Activated naive CD8-positive, alpha-beta T cell treated with anti-CD3 and anti-CD28 coated beads, Interleukin-2, amount 10 ng/mL, durations not matched to agents 7 days and 5 days (primary cell): Measurements from ENCODE around the gene RANBP9. TPM values are rescaled to one million over a fixed set of nuclear protein-coding genes. Genes with fewer than 3 reads are reported as not detected.

ENCODE experiments used
- ATAC-seq: fragments of 150-1000 bp; cut with Tn5 transposase; one replicate; pipeline ENCODE4 v1.10.0; 2021; ENCODE audit warnings: low read depth, moderate library complexity
- POLR2A ChIA-PET: fragments of 350-600 bp; sonication (Branson Sonifier 250); formaldehyde crosslinking; loops from one replicate; lab custom pipeline; 2021; ENCODE audit warnings: antibody characterized with exemption; lab: Charles Lee
- DNase-seq: peaks from one replicate; pipeline ENCODE4 v3.0.0; 2021
- H3K27ac Mint-ChIP-seq: one replicate; pipeline ENCODE4 v1.8.0; 2022; ENCODE audit warnings: mild to moderate bottlenecking, mixed read lengths
- H3K27me3 Mint-ChIP-seq: one replicate; pipeline ENCODE4 v1.8.0; 2022; ENCODE audit warnings: mild to moderate bottlenecking, moderate library complexity, mixed read lengths
- H3K36me3 Mint-ChIP-seq: one replicate; pipeline ENCODE4 v1.8.0; 2021; ENCODE audit warnings: mild to moderate bottlenecking, mixed read lengths
- H3K4me1 Mint-ChIP-seq: one replicate; pipeline ENCODE4 v1.8.0; 2021; ENCODE audit warnings: mixed read lengths
- H3K4me3 Mint-ChIP-seq: one replicate; pipeline ENCODE4 v1.8.0; 2022; ENCODE audit warnings: mild to moderate bottlenecking, moderate library complexity, mixed read lengths
- H3K9me3 Mint-ChIP-seq: one replicate; pipeline ENCODE4 v1.8.0; 2021; ENCODE audit warnings: mixed read lengths
- total RNA-seq, 2 experiments: library from RNA; stranded (reverse); gene quantifications; one replicate each; pipeline ENCODE4 v1.2.3, GENCODE V29; 2021

RANBP9 gene
- total RNA-seq, 2 experiments from 2014 or later: 55.3 to 56.3 TPM

DNA sequence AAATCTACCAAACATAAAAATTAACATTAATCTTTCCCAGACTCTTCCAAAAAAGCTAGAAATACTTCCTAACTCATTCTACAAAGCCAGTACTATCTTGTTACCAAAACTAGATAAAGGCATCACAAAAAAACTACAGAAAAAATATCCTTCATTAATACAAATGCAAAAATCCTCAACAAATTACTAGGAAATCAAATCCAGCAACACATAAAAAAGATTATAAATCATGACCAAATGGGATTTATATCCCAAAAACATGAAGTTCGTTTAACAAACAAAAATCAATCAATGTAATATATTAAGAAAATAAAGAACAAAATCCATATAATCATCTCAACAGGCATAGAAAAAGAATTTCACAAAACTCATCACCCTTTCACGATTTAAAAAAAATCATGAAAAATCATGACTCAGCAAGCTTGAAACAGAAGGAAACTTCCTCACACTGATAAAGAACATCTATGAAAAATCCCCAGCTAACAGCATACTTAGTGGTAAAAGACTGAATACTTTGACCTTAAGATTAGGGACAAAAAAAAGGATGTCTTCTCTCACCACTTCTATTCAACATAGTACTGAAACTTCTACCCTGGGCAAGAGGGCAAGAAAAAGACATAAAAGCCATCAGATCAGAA lies 43.2 kb downstream of the RANBP9 start:
- peak; percentile 33 for ATAC-seq
- DNase-seq: no peak
- peaks cover 4% of the 10 kb centered on the region for H3K9me3 Mint-ChIP-seq
- peaks cover 45% of the 10 kb centered on the region for H3K36me3 Mint-ChIP-seq
- H3K27ac Mint-ChIP-seq: no peak overlapping the region
- H3K4me1 Mint-ChIP-seq: peaks cover 54% of the 10 kb centered on the region
- no peaks in the 10 kb centered on the region for H3K27me3 Mint-ChIP-seq
- POLR2A ChIA-PET: no interaction called here
- peak overlapping the region; percentile 14 for H3K4me3 Mint-ChIP-seq

DNA sequence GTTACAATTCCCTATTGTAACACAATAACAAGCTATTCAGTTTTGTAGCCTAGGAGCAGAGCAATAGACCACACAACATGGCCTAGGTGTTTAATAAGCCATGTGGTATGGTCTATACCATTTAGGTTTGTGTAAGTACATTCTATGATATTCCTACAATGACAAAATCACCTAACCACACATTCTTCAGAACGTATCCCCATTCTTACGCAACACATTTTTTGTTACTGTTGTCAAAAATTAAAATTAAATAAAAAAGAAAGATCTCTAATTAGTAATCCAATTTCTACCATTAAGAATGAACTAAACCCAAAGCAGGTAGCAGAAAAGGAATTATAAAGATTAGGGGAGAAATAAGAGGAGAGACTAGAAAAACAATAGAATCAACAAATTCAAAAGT lies 44.0 kb downstream of the RANBP9 start:
- POLR2A ChIA-PET: no interaction called here
- no peak for DNase-seq
- Mint-ChIP-seq H3K36me3 (peaks cover 43% of the 10 kb centered on the region), H3K27ac (no peak overlapping the region), H3K4me1 (peaks cover 55% of the 10 kb centered on the region), H3K27me3 (no peaks in the 10 kb centered on the region), H3K9me3 (peaks cover 4% of the 10 kb centered on the region), H3K4me3 (no peak overlapping the region)
- ATAC-seq: no peak

DNA sequence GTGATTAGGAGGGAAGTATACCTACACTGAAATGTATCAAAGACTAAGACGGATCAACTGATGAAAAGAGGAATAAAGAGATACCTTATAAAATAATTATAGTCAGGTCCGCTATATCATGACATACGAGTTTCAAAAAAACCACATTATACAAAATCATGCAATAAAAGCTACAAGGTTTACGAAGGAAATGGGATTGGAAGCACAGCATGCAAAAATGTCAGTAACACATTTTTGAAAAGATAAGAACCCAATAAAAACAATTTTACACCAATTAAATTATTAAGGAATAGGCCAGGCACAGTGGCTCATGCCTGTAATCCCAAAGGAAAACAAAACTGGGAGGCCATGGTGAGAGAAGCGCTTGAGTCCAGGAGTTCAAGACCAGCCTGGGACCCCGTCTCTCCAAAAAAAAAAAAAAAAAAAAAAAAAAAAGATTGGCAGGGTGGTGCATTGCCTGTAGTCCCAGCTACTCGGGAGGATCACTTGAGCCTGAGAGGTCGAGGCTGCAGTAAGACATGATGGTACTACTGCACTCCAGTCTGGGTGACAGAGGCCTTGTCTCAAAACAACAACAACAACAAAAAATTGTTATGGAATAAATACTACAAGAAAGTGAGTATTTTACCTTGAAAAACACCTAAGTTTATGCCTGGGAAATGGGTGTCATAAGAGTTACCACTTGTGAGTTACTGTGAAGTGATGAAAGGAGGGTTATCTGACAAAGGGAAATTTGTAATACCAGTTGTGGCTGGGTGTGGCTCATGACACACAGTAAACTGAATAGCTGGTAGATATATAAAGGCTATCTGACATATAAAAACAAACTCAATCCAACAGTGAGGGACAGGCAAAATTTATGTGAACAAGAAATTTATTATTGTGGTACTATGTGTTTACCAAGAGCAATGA lies 45.2 kb downstream of the RANBP9 start:
- POLR2A ChIA-PET: interaction anchor here (0.6 kb wide), 1 partner anchor 218 kb away, joined by 3 read pairs; no protein-coding TSS in a partner anchor
- Mint-ChIP-seq H3K9me3 (peaks cover 4% of the 10 kb centered on the region), H3K4me1 (peaks cover 55% of the 10 kb centered on the region), H3K4me3 (no peak overlapping the region), H3K36me3 (peaks cover 45% of the 10 kb centered on the region), H3K27ac (peak overlapping the region; percentile 37), H3K27me3 (no peaks in the 10 kb centered on the region)
- DNase-seq (no peak), ATAC-seq (peak; percentile 54)

DNA sequence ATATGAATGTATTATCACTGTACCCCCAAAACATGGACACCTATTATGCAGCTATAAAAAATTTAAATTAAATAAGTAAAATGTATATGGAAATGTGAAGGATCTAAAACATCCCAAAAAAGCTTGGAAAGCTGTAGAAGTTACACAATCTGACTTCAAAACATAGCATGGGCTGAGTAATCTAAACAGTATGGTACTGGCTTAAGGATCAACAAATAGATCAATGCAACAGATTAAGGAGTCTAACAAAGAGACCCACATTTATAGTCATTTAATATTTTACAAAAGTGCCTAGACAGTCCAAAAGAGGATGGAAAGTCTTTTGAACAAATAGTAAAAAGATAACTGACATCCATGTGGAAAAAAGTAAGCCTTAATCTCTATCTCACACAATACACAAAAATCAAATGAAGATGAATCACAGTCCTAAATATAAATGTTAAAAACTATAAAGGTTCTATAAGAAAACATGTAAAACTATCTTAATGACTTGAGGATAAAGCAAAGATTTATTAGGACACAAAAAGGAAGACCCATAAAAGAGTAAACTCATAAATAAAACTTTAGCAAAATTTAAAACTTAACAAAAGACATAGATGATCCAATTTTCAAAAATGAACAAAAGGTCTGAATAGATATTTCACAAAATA lies 46.8 kb downstream of the RANBP9 start:
- peaks cover 38% of the 10 kb centered on the region for H3K36me3 Mint-ChIP-seq
- H3K27ac Mint-ChIP-seq: no peak overlapping the region
- DNase-seq: no peak
- H3K4me1 Mint-ChIP-seq: peaks cover 60% of the 10 kb centered on the region
- POLR2A ChIA-PET: no interaction called here
- no peak overlapping the region for H3K4me3 Mint-ChIP-seq
- no peak for ATAC-seq
- H3K27me3 Mint-ChIP-seq: no peaks in the 10 kb centered on the region
- peaks cover 2% of the 10 kb centered on the region for H3K9me3 Mint-ChIP-seq

DNA sequence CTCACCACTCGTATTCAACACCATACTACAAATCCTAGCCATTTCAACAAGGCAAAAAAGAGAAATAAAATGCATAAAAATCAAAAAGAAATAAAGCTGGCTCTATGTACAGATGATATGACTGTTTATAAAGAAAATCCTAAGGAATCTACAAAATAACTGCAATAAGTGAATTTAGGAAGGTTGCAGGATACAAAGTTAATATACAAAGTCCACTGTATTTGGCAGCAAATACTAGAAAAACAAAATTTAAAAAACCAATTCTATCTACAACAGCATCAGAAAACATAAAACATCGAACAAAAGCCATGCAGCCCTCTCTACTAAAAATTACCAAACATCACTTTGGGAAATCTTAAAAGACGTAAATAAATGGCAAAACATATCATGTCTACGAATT lies 47.6 kb downstream of the RANBP9 start:
- Mint-ChIP-seq H3K27me3 (no peaks in the 10 kb centered on the region), H3K4me3 (no peak overlapping the region), H3K36me3 (peaks cover 30% of the 10 kb centered on the region), H3K4me1 (peaks cover 58% of the 10 kb centered on the region), H3K27ac (no peak overlapping the region), H3K9me3 (peaks cover 2% of the 10 kb centered on the region)
- POLR2A ChIA-PET: no interaction called here
- no peak for DNase-seq
- ATAC-seq: no peak

DNA sequence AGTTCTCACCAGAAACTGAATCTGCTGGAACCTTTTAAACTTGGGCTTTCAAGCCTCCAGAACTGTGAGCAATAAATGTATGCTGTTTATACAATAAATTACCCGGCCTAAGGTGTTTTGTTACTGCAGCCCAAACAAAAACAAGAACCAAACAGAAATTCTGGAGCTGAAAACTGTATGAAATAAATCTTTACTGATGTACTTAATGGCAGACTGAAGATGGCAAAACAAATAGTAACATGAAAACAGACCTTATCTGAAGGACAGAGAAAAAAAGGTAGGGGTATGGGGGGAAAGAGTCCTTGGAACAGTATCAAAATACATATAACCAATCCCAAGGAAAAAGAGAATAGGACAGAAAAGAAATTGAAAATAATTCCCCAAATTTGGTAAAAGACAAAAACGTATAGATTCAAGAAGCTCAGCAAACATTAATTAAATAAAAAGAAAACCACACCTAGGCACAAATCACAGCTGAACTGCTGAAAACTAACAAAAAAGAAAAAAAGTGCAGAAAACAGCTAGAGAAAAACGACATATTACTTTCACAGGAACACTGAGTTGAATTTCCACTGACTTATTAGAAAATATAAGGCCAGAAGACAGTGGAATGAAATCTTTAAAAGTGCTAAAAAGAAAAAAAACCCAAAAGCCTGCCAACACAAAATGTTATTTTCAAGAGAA lies 48.8 kb downstream of the RANBP9 start:
- POLR2A ChIA-PET: no interaction called here
- Mint-ChIP-seq H3K27me3 (no peaks in the 10 kb centered on the region), H3K4me1 (peaks cover 47% of the 10 kb centered on the region), H3K36me3 (peaks cover 23% of the 10 kb centered on the region), H3K9me3 (peaks cover 2% of the 10 kb centered on the region), H3K4me3 (no peak overlapping the region), H3K27ac (no peak overlapping the region)
- no peak for ATAC-seq
- no peak for DNase-seq

DNA sequence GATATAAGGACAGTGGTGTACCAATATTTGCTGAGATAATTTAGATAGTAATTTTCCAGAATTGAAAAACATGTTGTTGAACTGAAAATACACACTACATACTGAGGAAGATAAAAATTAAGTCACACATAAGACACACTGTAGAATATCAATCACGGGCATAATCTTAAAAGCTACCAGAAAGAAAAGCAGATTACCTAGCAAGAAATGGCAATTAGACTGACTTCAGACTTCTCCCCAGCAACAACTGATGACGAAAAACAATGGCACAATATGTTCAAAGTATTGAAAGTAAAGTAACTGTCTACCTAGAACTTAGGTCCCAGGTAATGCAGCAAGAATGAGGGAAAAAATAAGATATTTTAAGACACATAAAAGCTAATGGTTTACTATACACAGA lies 50.0 kb downstream of the RANBP9 start:
- Mint-ChIP-seq H3K4me1 (peaks cover 38% of the 10 kb centered on the region), H3K36me3 (peaks cover 25% of the 10 kb centered on the region), H3K27ac (no peak overlapping the region), H3K9me3 (no peaks in the 10 kb centered on the region), H3K4me3 (no peak overlapping the region), H3K27me3 (no peaks in the 10 kb centered on the region)
- POLR2A ChIA-PET: no interaction called here
- DNase-seq: no peak
- no peak for ATAC-seq

DNA sequence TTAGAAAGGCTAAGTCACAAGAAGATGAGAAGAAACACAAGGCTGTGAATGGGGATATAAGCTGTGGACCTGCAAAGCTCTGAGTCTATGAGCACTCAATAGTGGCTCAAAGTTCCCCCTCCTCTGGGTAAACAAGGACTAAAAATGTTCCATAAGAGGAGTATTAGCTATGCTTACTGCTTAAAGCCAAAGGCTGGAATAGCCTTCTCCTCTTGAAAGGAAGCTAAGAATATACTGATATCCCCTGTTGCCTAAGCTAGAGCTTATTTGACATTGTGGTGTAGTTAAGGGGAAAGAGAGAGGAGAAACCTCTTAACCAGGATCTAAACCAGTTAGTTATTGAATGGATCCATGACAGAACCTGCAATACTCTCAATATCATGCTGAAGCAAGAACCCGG lies 50.7 kb downstream of the RANBP9 start:
- POLR2A ChIA-PET: no interaction called here
- ATAC-seq: no peak
- no peak overlapping the region for H3K4me3 Mint-ChIP-seq
- H3K9me3 Mint-ChIP-seq: no peaks in the 10 kb centered on the region
- H3K27me3 Mint-ChIP-seq: no peaks in the 10 kb centered on the region
- H3K4me1 Mint-ChIP-seq: peaks cover 37% of the 10 kb centered on the region
- no peak for DNase-seq
- peaks cover 22% of the 10 kb centered on the region for H3K36me3 Mint-ChIP-seq
- no peak overlapping the region for H3K27ac Mint-ChIP-seq

DNA sequence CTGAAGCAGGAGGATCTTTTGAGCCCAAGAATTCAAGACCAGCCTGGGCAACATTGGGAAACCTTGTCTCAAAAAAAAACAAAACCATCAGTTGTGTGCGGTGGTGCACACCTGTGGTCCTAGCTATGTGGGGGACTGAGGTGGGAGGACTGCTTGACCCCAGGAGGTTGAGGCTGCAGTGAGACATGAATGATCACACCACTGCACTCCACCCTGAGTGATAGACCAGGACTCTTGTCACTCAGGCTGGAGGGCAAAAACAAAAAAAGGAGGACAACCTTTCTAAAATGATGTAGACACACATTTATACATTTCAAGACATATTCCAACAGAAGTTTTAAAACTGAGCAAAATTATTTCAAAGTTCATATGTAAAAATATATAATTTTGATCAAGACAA lies 51.4 kb downstream of the RANBP9 start:
- Mint-ChIP-seq H3K27me3 (no peaks in the 10 kb centered on the region), H3K4me3 (no peak overlapping the region), H3K36me3 (peaks cover 20% of the 10 kb centered on the region), H3K9me3 (no peaks in the 10 kb centered on the region), H3K27ac (no peak overlapping the region), H3K4me1 (peaks cover 35% of the 10 kb centered on the region)
- ATAC-seq: no peak
- POLR2A ChIA-PET: no interaction called here
- DNase-seq: no peak

DNA sequence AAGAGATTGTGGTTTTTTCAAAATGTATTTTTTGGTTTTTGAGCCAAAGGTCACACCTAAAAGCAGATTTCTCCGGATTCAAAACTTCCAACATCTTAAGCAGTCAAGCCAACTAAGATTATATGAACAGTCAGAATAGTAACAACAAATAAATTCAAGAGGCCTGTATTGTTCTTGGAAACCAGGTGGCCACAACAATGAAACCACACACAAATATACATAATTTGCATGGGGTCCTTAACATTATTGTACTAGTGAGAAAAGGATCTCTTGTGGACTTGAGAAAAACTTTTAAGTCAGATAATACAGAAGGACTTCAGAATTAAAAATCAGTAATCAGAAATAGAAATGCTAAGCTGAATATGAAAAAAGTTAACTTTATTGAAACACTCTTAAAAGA lies 55.9 kb downstream of the RANBP9 start:
- H3K4me3 Mint-ChIP-seq: no peak overlapping the region
- no peak overlapping the region for H3K27ac Mint-ChIP-seq
- DNase-seq (no peak), ATAC-seq (no peak)
- peaks cover 14% of the 10 kb centered on the region for H3K4me1 Mint-ChIP-seq
- POLR2A ChIA-PET: no interaction called here
- H3K36me3 Mint-ChIP-seq: peaks cover 26% of the 10 kb centered on the region
- no peaks in the 10 kb centered on the region for H3K9me3 Mint-ChIP-seq
- H3K27me3 Mint-ChIP-seq: no peaks in the 10 kb centered on the region

DNA sequence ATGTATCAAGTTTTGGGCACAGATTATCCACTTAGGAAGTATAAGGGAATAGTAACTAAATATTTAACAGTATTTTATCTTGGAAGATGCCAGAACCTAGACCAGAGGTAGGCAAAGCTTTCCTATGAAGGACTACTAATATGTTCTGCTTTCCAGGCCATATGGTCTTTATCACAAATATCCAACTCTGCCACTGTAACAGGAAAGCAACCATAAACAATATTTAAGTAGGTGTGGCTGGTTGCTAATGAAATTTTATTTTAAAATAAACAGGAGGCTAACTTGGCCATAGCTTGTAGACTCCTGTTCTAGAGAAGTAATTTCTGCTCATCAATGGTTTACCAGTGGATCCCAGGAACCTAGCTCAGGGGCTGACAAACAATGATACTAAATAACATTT lies 57.1 kb downstream of the RANBP9 start:
- peaks cover 32% of the 10 kb centered on the region for H3K36me3 Mint-ChIP-seq
- no peaks in the 10 kb centered on the region for H3K27me3 Mint-ChIP-seq
- POLR2A ChIA-PET: no interaction called here
- no peak overlapping the region for H3K4me3 Mint-ChIP-seq
- H3K27ac Mint-ChIP-seq: no peak overlapping the region
- no peak for ATAC-seq
- peaks cover 15% of the 10 kb centered on the region for H3K4me1 Mint-ChIP-seq
- DNase-seq: no peak
- no peaks in the 10 kb centered on the region for H3K9me3 Mint-ChIP-seq

DNA sequence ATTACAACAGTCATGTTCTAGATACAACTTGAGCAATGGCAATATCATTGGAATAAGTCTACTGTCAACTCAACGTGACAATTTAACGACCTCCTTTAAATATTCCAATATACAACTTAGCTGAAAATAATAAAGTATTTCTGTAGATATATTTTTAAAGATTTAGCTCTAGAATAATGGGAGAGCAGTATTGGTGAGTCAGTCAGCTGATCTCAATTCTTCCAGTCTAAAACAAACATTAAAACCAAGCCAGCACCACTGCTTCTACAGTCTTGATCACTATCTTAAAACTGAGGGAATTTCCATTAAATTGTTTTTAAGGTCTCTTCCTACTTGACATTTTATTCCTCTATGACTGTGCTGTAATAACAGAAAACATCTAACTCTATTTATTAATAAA lies 58.3 kb downstream of the RANBP9 start:
- Mint-ChIP-seq H3K9me3 (no peaks in the 10 kb centered on the region), H3K36me3 (peaks cover 33% of the 10 kb centered on the region), H3K27ac (no peak overlapping the region), H3K27me3 (no peaks in the 10 kb centered on the region), H3K4me1 (peaks cover 17% of the 10 kb centered on the region), H3K4me3 (no peak overlapping the region)
- DNase-seq (no peak), ATAC-seq (no peak)
- POLR2A ChIA-PET: no interaction called here

DNA sequence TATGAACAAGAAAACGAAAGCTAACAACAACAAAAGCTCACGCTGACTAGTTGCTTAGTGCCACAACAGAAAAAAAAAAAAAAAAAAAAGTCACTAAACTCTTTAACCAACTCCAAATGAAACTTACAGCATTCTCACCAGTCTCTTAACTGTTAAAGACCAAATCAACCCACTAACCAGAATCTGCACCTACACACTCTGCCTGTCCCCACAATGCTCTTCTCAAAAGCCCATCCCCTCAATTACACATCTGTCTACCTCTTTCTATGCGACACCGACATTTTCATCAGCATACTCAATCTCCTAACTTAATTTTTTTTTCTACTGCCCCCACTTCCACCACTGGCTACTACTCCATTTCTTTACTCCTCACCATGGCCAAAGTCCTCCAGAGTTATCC lies 62.2 kb downstream of the RANBP9 start:
- Mint-ChIP-seq H3K9me3 (no peaks in the 10 kb centered on the region), H3K4me3 (no peak overlapping the region), H3K36me3 (peaks cover 31% of the 10 kb centered on the region), H3K27ac (no peak overlapping the region), H3K4me1 (peaks cover 12% of the 10 kb centered on the region), H3K27me3 (no peaks in the 10 kb centered on the region)
- POLR2A ChIA-PET: no interaction called here
- no peak for ATAC-seq
- no peak for DNase-seq
